Stimulated activated CD4-positive, alpha-beta T cell treated with anti-CD3 and anti-CD28 coated beads, TNF-alpha, amount 100 ng/mL, for 24 hours (primary cell): ENCODE data around the gene FASTKD3.
"Not testable (repeated sequence)": the region's sequence is repeated elsewhere in the genome, so short reads cannot be mapped to it uniquely, and the experiment has no call there.

ENCODE experiments used
- DNase-seq, 3 experiments: peaks; one replicate each; pipeline ENCODE4 v3.0.0-alpha.2; 2020; ENCODE audit warnings: low read depth in 3 of 3

Gene FASTKD3

DNA sequence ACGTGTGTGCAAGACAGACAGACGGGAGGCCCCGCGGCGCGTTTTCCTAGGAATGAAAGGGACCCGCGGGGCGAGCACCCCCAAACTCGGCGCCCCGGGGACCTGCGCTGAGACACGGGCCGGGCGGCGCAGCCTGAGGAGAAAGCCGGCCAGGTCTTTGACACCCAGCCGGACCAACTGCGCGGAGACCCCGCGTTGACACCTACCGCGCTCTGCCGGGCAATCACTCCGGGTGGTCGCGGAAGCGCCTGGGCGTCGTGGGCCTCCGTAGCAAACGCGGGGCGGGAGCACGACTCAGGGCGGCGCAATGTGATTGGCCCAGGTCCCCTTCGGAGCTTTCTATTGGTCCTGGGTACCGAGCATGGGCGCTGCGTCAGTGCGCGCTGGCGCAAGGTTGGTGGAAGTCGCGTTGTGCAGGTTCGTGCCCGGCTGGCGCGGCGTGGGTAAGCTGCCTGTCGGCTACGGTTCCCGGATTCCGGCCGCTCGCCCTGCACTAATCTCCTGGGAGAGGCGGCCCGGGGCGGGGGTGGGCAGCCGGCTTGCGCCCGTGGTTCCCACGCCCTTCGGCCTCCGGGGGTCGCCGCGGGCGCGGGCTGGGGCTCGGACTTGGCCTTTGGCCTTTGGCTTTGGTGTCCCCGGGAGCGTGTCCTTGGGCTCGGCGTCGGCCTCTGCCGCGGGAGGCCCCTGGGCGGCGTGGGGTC lies at the start of gene FASTKD3, which contains the start of gene MTRR:
Gene FASTKD3, minus strand, starts transcription at position 259 of the 701 bp plus-strand sequence. CDS start 948 bp downstream, outside the sequence.
Gene MTRR, plus strand, starts transcription at position 376 of the 701 bp plus-strand sequence. CDS start 1,647 bp downstream, outside the sequence.
- DNase-seq, result peak; percentile 77 to 86 (median 79)

- DNase-seq, result no peak
Measured at GRCh38 chr5:7917130-7918123, 48.6 kb upstream of the FASTKD3 start.

GRCh38 chr5:7916171-7916804 lies 47.5 kb upstream of the FASTKD3 start:
- DNase-seq, result no peak

GRCh38 chr5:7911429-7911771 lies 42.6 kb upstream of the FASTKD3 start:
- not testable (repeated sequence) for DNase-seq

GRCh38 chr5:7910738-7911428 lies 42.1 kb upstream of the FASTKD3 start:
- DNase-seq, result no peak

- DNase-seq, result no peak
Measured at GRCh38 chr5:7908317-7908716, 39.5 kb upstream of the FASTKD3 start.

DNA sequence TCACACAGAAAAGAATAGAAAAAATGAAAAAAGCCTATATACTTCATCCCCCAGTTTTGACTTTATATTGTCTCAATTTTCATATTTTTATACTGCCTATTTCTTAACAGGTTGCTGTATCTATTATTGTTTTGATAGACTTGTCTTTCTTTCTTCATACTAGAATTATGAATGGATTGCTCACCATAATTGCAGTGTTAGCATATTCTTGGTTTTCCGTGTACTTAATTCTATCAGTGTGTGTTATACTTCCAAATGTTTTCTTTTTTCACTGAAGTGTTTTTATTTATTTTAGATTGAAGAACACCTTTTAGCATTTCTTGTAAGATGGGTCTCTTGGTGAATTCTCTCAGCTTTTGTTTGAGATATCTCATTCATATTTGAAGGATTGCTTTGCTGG lies 38.8 kb upstream of the FASTKD3 start:
- DNase-seq, result no peak

- DNase-seq, result no peak
Measured at GRCh38 chr5:7904170-7904569, 35.3 kb upstream of the FASTKD3 start.

GRCh38 chr5:7902666-7903625 lies 34.1 kb upstream of the FASTKD3 start:
- DNase-seq, result no peak

DNA sequence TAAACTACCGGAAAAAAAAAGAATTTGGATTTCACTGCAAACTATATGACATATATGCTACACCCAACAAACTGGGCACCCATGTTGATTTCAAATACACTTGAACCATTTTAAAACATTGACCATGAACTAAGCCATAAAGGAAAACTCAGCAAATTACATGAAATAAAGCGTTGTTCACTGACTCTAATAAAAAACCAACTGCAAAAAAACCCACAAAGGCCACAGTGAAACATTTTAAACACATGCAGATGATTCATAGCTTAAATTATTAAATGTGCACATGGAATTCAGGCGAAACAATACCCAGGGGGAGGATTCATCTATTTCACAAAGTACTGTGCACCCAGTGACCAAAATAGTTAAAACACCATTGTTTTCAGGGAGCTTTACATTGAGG lies 33.4 kb upstream of the FASTKD3 start:
- DNase-seq, result no peak

DNA sequence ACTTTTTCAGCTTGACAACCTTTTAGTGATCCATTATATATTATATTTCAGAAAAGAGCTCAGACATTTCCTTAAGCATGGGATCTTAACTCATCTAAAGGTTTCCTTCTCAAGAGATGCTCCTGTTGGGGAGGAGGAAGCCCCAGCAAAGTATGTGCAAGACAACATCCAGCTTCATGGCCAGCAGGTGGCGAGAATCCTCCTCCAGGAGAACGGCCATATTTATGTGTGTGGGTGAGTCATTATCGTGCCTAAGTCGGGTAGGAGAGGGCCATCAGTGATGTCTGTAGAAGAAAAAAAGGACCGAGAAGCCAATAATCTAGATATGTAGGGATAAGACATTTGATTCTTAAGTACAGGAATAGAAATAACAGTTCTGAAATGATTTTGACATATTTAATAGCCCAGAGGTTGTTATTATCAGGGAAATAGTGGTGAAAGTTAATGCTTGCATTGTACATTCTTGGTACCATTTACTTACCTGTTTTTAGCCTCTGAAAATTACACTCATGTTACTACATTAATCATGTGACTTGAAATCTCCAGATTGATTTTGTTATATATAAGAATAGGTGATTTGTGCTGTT lies 28.3 kb upstream of the FASTKD3 start:
- DNase-seq, result no peak

DNA sequence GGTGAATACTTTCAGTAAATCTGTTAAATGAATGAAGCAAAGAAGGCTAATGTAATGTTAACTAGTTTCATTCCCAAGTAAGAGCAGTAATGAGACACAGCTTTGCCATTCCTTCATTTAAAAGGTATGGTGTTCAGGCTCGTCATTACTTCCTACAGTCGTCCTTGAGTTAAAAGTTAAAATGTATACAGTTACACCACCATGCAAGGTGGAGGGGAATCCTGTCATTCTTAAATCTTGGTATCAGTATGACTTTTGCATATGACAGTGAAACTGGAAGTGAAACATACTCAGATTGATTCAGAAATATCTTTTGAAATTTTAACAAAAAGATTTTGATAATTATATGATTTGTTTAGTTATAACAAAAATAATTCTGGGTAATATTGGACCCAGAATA lies 26.0 kb upstream of the FASTKD3 start:
- DNase-seq, result no peak

DNA sequence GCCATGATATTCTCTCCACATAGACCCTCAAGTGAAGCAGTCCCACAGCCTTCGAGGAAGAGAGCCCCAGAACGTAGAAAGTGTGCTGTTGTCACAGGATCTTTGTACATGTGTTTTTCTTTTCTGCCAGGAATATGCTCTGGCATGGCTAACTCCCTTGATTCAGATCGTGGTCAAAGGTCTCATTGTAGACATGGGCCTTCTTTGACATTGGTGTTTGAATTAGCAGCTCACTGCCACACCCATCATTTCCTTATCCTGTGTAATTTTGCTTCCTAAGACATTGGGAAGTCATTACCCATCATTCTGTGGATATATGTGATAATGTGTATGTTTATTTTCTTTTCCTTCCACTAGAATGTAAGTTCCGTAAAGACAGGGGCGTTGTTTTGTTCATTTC lies 25.6 kb upstream of the FASTKD3 start:
- no peak for DNase-seq

- DNase-seq, result no peak
Measured at GRCh38 chr5:7888901-7889300, 20.1 kb upstream of the FASTKD3 start.

DNA sequence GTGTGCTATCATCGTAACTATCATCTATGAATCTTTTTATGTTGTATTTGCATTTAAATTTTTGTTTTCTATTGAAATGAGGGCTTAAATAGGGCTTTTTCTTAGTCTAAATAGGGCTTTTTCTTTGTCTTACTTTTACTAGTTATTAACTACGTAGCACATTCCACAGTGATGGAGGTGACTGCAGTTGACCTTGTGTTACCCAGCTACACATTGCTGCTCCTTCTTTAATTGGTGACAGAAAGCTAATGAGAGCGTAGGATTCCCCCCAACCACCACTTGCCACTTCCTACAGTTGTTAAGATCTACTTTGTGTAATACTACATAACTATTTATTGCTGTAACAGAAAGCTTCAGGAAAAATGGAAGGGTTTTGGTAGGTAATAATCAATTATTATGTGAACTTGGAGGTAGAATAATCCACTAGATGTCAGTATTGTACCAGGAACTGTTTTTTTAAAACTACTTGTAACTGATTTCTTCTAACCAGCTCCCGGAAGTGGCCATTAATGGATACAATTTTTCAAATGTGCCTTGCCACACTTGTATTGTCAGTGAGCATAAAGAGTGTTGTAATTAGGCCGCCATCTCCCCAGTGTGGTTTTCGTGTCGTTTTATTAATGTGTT lies 18.1 kb upstream of the FASTKD3 start:
- no peak for DNase-seq

GRCh38 chr5:7884491-7885267 lies 15.8 kb upstream of the FASTKD3 start:
- no peak for DNase-seq

DNA sequence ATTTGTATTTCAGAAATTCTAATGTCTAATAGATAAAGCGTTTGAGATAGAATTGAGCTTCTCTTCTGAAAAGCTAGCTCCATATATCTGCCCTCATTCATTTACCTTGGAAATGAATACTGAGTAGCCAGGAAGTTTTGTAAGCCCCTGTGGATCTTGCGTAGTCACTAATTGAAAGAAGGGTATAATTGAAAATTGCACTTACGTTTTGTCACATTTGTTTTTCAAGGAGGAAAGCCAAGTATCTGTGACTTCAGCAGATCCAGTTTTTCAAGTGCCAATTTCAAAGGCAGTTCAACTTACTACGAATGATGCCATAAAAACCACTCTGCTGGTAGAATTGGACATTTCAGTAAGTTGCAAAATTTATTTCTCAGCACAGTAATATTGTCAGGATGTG lies 14.1 kb upstream of the FASTKD3 start:
- no peak for DNase-seq

DNA sequence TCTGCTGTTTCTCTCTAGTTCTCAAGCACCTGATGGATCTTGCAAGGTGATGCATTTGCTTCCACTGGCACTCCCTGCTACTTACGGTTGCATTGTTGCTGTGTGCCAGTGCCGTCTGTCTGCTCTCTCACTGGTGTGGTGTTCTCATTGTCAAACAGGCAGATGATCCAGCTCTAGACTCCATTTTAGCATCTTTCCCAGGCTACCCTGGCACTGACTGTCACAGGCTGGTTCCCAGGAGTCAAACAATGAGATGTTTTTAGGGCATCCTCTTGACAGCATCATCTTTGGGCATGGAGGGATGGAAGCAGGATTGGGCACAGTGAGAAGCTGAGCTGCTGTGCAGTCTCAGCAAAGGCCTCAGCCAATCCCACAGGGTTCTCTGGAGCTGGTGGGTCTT lies 13.0 kb upstream of the FASTKD3 start:
- no peak for DNase-seq

GRCh38 chr5:7881091-7881490 lies 12.3 kb upstream of the FASTKD3 start:
- no peak for DNase-seq
